SW480 (cell line): Measurements from ENCODE around the gene GALNT15.

Experiments
- DNase-seq: peaks from one replicate; pipeline ENCODE4 v3.0.0-alpha.2; 2016; ENCODE audit warnings: low spot score

The GALNT15 gene, protein sequence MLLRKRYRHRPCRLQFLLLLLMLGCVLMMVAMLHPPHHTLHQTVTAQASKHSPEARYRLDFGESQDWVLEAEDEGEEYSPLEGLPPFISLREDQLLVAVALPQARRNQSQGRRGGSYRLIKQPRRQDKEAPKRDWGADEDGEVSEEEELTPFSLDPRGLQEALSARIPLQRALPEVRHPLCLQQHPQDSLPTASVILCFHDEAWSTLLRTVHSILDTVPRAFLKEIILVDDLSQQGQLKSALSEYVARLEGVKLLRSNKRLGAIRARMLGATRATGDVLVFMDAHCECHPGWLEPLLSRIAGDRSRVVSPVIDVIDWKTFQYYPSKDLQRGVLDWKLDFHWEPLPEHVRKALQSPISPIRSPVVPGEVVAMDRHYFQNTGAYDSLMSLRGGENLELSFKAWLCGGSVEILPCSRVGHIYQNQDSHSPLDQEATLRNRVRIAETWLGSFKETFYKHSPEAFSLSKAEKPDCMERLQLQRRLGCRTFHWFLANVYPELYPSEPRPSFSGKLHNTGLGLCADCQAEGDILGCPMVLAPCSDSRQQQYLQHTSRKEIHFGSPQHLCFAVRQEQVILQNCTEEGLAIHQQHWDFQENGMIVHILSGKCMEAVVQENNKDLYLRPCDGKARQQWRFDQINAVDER

GRCh38 chr3:16174389-16174788 is at the start of gene GALNT15:
Gene GALNT15 (plus strand): TSS chr3:16174680. CDS start chr3:16175152, 472 bp downstream.
- DNase-seq, result no peak

DNA sequence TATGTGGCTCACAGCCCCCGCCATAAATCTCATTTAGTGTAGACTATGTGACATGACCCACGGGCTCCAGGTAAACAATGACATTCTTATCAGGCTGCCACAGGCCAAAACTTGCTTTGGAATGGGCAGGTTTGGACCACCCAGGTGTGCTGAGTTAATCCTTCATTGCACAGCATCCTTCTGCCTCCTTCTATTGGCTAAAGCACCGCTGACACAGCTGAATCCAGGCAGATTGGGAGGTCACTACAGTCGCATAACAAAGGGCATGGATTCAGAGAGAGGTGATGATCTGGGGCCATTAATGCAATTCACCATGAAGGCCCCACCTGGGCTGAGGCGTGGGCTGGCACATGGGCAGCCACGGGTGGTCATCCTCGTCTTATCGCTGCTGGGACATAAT is 47.8 kb upstream of the GALNT15 start:
- DNase-seq, result no peak

- no peak for DNase-seq
These were observed 47.2 kb upstream of the GALNT15 start for GRCh38 chr3:16127249-16127648.

GRCh38 chr3:16130066-16130465 is 44.4 kb upstream of the GALNT15 start:
- DNase-seq, result no peak

GRCh38 chr3:16132190-16132589 is 42.3 kb upstream of the GALNT15 start:
- DNase-seq, result no peak

GRCh38 chr3:16132928-16133327 is 41.6 kb upstream of the GALNT15 start:
- DNase-seq, result no peak

DNA sequence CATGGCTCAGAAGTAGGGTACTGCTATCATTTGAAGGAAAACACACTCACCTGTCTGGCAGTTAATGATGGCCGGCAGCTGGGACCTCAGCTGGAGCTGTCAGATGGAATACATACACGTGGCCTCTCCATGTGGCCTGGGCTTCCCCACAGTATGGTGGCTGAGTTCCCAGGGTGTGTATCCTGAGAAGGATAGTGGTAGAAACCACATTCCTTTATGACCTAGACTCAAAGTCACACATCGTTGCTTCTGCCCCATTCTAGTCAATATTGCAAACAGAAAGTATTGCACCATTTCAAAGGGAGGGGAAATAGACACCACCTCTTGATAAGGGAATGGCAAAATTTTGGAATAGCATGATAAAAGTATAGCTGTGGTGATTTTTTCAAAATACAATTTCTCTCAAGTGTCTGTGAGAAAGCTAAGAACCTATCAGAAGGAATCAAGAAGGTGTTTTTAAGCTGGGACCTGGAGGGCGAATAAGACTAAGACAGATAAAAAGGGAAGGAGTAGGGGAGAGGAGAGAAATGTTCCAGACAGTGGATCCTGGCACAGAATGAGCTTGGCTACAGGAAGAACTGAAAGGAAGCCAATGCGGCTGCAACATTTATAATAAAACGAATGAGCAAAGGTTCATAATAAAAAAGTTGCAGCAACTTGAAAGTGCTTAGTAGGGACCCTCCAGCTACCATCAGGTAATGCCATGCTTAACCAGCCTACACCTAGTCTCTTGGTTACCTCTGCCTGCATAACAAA is 40.1 kb upstream of the GALNT15 start:
- no peak for DNase-seq

GRCh38 chr3:16136055-16136454 is 38.4 kb upstream of the GALNT15 start:
- no peak for DNase-seq

- DNase-seq, result no peak
These were observed 37.4 kb upstream of the GALNT15 start for GRCh38 chr3:16137044-16137443.

GRCh38 chr3:16137977-16138376 is 36.5 kb upstream of the GALNT15 start:
- no peak for DNase-seq

DNA sequence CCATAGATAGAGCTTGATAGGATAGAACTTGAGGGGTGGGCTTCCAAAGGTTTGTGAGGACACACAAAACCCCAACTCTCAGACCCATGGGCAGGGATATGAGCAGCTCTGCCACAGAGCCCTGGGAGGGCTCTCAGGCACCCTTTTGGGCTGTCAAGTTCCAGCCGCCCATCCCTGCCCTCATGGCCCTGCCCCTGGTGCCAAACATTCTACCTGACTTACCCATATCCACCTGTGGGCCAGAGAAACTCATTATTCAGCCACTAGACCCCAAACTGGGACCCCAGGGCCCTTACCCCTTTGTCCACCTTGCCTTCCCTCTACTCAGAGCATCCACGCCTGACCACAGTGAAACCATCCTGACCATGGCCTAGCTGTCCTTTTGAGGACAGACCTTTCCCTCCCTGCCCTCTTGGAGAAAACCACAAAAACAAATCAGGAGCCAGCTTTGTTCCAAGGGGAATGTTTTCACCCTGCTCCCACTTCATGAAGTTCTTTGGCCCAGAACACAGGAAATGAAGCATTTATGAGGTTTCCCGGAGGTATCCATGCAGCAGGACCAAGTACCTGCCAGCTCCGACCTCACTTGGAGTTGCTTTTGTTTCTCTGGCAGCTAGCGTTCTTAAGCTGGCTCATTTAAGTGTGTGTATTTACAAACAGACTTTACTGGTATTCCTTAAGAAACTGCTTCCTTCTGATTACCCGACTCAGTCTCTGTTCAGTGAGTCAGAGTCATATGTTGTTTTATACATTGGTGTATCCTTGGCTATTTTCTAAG is 34.2 kb upstream of the GALNT15 start:
- no peak for DNase-seq

- no peak for DNase-seq
These were observed 33.6 kb upstream of the GALNT15 start for GRCh38 chr3:16140894-16141285.

DNA sequence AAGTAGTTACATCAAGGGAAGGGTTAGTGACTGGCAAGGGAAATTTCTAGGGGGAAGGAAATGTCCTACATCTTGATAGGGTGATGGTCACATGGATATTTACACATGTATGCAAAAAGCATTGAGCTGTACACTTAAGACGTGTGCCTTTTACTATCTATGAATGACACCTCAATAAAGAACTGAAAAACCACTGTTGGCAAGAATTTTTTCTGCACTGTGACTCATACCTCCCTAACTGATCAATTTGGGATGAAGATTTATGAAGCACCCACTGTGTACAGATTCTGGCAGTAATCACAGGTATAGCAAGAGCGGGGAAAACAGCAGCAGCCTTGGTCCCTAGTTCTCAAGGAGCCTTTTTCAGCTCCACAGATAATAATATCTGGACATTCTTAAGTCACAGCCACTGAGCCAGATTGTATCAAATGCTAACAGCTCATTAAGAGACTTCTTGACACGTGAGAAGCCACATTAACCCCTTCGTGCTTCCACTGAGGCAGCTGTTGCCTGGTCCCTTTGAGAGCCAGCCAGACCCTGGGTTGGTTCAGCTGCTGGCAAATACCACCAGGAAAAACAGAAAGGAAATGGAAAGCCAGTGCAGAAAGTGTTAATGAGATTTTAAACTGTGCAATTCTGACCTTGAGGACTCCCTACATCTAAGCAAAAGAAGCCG is 32.0 kb upstream of the GALNT15 start:
- no peak for DNase-seq

DNA sequence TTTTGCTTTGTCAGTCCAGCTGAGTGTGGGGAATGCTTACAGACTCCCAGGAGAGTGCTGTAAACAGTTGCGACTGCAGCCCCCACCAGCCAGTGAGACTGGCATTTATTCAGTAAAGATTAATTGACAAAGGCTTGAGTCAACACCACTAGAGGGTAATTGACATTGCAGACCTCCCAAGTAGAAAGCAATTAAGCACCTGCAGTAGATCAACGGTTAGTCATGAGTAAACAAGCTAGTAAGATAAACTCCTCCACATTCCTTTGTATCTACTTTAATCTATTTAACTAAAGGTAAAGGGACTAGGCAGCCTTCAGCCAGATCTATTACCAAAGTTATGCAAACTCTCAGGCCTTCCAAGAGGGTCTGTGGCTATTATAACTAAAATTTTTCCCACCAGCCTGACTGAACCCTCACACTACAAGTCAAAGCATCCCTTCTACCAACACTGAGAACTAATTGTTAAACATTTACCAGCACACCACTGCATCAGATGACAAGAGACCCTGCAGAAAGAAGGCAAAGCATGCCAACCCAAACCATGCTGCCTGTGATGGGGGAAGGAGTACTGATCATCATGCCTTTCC is 30.5 kb upstream of the GALNT15 start:
- DNase-seq, result no peak

DNA sequence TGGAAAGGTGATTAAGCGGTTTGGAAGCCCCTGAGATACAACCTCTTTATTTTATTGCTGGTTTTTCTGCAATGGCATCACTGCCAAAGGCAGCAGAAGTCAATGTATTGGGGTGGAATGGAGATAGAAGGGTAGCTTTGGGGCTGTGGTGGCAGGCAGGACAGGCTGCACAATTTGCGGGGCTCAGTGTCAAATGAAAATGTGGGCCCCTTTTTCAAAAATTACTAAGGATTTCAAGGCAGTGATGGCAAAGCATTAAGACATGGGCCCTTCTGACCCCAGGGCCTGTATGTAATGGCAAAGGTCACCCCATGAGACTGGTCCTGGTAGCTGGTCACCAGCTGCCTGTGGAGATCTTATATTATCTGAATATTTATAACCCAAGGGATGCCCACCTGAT is 29.3 kb upstream of the GALNT15 start:
- DNase-seq, result no peak

DNA sequence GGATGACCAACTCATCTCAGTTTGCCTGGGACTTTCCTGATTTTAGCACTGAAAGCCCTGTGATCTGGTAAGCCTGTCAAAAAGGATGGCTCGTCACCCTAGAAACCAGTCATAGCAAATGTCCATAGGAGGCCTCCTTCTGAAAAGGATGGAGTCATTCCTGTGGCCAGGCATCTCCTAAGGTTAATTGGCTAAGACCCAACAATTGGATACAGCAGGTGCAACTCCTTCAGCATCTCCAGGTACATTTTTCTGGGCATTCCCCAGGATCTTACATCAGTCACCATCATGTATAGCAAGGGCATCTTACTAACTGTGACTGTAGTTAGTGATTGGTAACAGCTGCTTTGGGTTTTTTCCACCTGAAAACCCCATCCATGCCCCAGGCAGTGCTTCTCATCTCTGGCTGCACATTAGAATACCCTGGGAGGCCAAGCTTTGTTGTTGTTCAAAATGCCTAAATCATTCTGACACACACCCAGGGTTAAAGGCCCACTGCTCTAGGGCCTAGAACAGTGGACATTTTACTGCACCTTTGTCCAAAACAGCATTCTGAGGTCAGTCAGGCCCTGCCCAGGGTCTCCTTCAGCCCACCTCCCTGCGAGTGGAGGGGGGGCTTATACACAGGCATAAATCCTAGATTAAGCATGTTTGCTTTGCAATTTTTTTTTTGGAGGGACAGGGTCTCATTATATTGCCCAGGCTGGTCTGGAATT is 28.3 kb upstream of the GALNT15 start:
- DNase-seq, result no peak

GRCh38 chr3:16147220-16147994 is 27.1 kb upstream of the GALNT15 start:
- DNase-seq, result no peak

DNA sequence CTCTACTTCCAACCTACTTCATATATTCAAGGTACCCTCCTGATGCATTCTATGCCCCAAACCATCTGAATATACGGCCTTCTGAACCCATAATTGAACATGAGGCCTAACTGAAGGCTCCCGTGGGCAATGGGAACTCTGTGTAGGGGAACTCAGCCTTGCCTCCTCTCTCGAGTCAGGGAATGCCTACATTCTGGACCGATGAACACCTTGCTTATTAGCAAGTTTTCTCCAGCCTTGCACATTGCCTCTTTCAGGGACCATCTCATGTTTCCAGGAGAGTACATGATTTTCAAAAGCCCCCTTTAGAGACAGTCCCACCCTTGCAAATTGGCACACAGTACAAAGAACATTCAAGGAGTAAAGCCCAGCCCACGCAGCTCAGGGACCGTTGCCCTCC is 26.3 kb upstream of the GALNT15 start:
- DNase-seq, result no peak

GRCh38 chr3:16148783-16149182 is 25.7 kb upstream of the GALNT15 start:
- DNase-seq, result no peak

GRCh38 chr3:16150285-16150684 is 24.2 kb upstream of the GALNT15 start:
- no peak for DNase-seq
